ENCODE data around the gene SDC3. TPM values are rescaled to one million over a fixed set of nuclear protein-coding genes. Genes with fewer than 3 reads are reported as not detected.

Gene SDC3
- total RNA-seq, 2 donors from 2014 or later, result 15.2 to 24.2 TPM

GRCh38 chr1:30899577-30900389, 8.8 kb downstream of the SDC3 start:
- Histone ChIP-seq H3K27me3 (no peaks in the 10 kb centered on the region), H3K4me3 (no peak overlapping the region), H3K27ac (no peak overlapping the region), H3K9ac (ENCODE audit: low read depth in 2 of 2, low read length in 2 of 2) (no peak overlapping the region), H3K4me1 (no peaks in the 10 kb centered on the region), H3K9me3 (no peaks in the 10 kb centered on the region), H3K36me3 (no peaks in the 10 kb centered on the region)
- intact Hi-C loops (cut with DNase I), result no loop called here
- TF ChIP-seq CTCF (IDR thresholded peaks at IDR 0.05), result no peak
- no peak for DNase-seq

GRCh38 chr1:30898031-30898815, 10.3 kb downstream of the SDC3 start:
- H3K9me3 ChIP-seq, result no peaks in the 10 kb centered on the region
- H3K36me3 ChIP-seq, result no peaks in the 10 kb centered on the region
- no peaks in the 10 kb centered on the region for H3K27me3 ChIP-seq
- TF ChIP-seq CTCF (IDR thresholded peaks at IDR 0.05), result no peak
- no peak overlapping the region for H3K27ac ChIP-seq
- no peak for DNase-seq
- no peaks in the 10 kb centered on the region for H3K4me1 ChIP-seq
- no peak overlapping the region for H3K4me3 ChIP-seq
- no peak overlapping the region for H3K9ac ChIP-seq (ENCODE audit: low read depth in 2 of 2, low read length in 2 of 2)
- intact Hi-C loops (cut with DNase I), result no loop called here

GRCh38 chr1:30896905-30897304, 11.7 kb downstream of the SDC3 start:
- Histone ChIP-seq H3K9ac (ENCODE audit: low read depth in 2 of 2, low read length in 2 of 2) (no peak overlapping the region), H3K36me3 (no peaks in the 10 kb centered on the region), H3K27ac (no peak overlapping the region), H3K4me1 (no peaks in the 10 kb centered on the region), H3K9me3 (no peaks in the 10 kb centered on the region), H3K27me3 (no peaks in the 10 kb centered on the region), H3K4me3 (no peak overlapping the region)
- no peak for DNase-seq
- intact Hi-C loops (cut with DNase I), result no loop called here
- no peak for TF ChIP-seq CTCF (IDR thresholded peaks at IDR 0.05)

GRCh38 chr1:30895944-30896660, 12.5 kb downstream of the SDC3 start:
- Histone ChIP-seq H3K4me1 (no peaks in the 10 kb centered on the region), H3K9me3 (no peaks in the 10 kb centered on the region)

More at GRCh38 chr1:30895944-30896660, 12.5 kb downstream of the SDC3 start:
- H3K27me3 ChIP-seq, result no peaks in the 10 kb centered on the region
- H3K36me3 ChIP-seq, result no peaks in the 10 kb centered on the region
- intact Hi-C loops (cut with DNase I), result no loop called here
- no peak overlapping the region for H3K4me3 ChIP-seq
- TF ChIP-seq CTCF (IDR thresholded peaks at IDR 0.05), result no peak
- DNase-seq, result no peak
- H3K27ac ChIP-seq, result no peak overlapping the region
- H3K9ac ChIP-seq (ENCODE audit: low read depth in 2 of 2, low read length in 2 of 2), result no peak overlapping the region

Data from colonic mucosa (tissue), 4 donors.